Measurements from ENCODE around the gene EXOC8.

Gene EXOC8

DNA sequence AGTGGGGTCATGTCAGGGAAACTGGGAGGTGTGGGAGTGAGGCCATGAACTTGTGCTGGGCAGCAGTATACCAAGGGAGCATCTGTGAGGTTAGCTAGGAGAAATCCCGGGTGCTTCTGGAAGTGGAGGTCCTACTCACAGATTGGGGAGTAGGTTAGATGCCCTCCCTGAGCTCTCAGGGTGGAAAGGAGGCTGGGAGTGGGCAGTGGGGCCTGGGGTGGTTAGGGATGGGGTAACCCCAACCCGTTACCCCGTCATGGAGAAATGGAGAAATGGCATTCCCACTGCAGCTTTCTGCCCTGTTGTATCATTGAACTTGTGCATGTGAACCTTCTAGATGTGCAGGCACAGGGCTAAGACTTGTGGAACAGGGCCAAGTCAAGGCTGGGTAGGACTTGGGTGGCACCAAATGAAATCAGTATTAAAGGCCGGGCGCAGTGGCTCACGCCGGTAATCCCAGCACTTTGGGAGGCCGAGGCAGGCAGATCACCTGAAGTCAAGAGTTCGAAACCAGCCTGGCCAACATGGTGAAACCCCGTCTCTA lies 27.2 kb downstream of the EXOC8 start:
- no peak overlapping the region for H3K4me3 ChIP-seq (replicated peaks; ENCODE audit: low read depth, low read length)
- no peak for DNase-seq (ENCODE audit: low read depth)
- TF ChIP-seq, protein P1, sequence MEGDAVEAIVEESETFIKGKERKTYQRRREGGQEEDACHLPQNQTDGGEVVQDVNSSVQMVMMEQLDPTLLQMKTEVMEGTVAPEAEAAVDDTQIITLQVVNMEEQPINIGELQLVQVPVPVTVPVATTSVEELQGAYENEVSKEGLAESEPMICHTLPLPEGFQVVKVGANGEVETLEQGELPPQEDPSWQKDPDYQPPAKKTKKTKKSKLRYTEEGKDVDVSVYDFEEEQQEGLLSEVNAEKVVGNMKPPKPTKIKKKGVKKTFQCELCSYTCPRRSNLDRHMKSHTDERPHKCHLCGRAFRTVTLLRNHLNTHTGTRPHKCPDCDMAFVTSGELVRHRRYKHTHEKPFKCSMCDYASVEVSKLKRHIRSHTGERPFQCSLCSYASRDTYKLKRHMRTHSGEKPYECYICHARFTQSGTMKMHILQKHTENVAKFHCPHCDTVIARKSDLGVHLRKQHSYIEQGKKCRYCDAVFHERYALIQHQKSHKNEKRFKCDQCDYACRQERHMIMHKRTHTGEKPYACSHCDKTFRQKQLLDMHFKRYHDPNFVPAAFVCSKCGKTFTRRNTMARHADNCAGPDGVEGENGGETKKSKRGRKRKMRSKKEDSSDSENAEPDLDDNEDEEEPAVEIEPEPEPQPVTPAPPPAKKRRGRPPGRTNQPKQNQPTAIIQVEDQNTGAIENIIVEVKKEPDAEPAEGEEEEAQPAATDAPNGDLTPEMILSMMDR (IDR thresholded peaks at IDR 0.05; ENCODE audit: low read length, missing control alignments) = no peak

DNA sequence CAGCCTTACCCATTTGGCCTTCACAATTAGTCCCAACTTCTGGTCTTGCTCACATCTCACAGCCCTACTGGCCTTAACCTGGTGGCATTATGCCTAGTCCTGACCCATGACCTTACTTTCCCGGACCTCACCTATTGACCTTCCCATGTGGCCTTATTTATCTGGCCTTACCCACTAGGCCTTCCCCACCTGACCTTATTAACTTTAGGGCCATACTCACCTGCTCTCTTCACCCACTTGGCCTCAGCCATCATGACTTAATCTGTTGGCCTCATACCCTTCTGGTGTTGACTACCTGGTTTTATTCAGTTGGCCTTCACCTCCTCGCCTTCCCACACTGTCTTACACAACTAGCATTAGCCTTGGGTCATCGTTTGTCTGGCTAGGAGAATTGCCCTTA lies 35.7 kb downstream of the EXOC8 start:
- TF ChIP-seq, protein P1 (IDR thresholded peaks at IDR 0.05; ENCODE audit: low read length, missing control alignments) = no peak
- DNase-seq (ENCODE audit: low read depth) = no peak
- H3K4me3 ChIP-seq (replicated peaks; ENCODE audit: low read depth, low read length) = no peak overlapping the region

DNA sequence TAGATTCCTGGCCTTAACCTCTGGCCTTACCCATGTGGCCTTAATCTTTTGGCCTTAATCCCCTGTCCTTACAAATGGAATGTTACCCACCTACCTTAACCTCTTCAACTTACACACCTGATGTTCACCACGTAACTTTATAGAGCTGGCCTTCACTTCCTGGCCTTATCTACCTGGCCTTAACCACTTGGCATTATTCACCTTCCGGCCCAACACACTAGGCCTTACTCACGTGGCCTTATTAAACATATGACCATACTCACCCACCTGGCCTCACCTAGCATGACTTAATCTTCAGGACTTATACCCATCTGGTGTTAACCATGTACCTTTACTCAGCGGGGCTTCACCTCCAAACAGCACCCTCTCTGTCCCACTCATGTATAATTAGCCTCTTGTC lies 41.7 kb downstream of the EXOC8 start:
- TF ChIP-seq, protein P1 (IDR thresholded peaks at IDR 0.05; ENCODE audit: low read length, missing control alignments) = no peak
- no peak for DNase-seq (ENCODE audit: low read depth)
- no peak overlapping the region for H3K4me3 ChIP-seq (replicated peaks; ENCODE audit: low read depth, low read length)

DNA sequence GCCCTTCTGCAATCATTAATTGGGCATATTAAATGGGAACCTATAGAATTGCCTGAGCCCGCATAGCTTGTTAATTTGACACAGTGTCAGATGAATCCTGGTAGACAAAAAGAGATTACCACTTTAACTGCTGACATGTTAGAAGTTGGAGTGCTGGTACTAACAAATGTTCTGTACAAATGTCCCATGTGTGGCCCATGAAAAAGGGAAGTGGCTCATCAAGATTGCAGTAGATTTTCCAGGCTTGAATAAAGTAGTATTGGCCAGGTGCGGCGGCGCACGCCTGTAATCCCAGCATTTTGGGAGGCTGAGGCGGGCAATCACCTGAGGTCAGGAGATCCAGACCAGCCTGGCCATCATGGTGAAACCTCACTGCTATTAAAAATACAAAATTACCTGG lies 51.0 kb downstream of the EXOC8 start:
- TF ChIP-seq, protein P1 (IDR thresholded peaks at IDR 0.05; ENCODE audit: low read length, missing control alignments) = no peak
- no peak overlapping the region for H3K4me3 ChIP-seq (replicated peaks; ENCODE audit: low read depth, low read length)
- DNase-seq (ENCODE audit: low read depth) = no peak

DNA sequence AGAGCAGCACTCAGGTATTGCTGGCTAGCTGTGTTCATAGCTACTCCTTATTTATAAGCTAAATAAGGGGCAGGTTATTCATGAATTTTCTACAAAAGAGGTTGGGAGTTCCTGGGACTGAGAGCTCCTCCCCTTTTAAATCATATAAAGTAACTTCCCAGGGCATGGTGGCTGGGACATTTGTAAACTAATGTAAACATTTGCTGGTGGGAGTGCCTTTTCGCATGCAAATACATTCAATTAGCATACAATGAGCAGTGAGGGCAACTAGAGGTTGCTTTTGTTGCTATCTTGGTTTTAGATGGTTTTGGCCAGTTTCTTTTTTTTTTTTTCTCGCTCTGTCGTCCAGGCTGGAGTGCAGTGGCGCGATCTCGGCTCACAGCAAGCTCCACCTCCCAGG lies 53.2 kb downstream of the EXOC8 start:
- TF ChIP-seq, protein P1 (IDR thresholded peaks at IDR 0.05; ENCODE audit: low read length, missing control alignments) = no peak
- DNase-seq (ENCODE audit: low read depth) = no peak
- no peak overlapping the region for H3K4me3 ChIP-seq (replicated peaks; ENCODE audit: low read depth, low read length)

Data from fibroblast of pulmonary artery (primary cell).